Measurements from ENCODE around the gene LITAFD.

DNA sequence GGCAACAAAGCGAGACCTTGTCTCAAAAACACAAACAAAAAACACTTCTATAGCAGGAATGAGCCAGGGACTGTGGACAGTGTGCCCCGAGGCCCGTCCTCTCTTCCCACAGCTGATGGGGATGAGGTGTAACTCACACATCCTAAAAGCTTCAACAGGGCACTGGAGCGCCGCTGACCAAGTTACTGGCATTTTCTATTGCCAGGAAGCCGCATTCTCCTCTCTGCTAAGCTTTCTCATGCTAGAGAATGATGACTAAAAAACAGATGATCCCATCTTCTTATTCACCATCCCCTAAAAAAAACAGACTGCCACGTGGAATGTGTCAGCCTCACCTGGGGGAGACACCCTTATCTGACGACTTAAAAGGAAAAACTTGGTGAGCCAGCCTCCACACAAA, 29.6 kb upstream of the LITAFD start:
- no peak for TF ChIP-seq POLR2A (IDR thresholded peaks at IDR 0.05)
- TF ChIP-seq, protein P1, sequence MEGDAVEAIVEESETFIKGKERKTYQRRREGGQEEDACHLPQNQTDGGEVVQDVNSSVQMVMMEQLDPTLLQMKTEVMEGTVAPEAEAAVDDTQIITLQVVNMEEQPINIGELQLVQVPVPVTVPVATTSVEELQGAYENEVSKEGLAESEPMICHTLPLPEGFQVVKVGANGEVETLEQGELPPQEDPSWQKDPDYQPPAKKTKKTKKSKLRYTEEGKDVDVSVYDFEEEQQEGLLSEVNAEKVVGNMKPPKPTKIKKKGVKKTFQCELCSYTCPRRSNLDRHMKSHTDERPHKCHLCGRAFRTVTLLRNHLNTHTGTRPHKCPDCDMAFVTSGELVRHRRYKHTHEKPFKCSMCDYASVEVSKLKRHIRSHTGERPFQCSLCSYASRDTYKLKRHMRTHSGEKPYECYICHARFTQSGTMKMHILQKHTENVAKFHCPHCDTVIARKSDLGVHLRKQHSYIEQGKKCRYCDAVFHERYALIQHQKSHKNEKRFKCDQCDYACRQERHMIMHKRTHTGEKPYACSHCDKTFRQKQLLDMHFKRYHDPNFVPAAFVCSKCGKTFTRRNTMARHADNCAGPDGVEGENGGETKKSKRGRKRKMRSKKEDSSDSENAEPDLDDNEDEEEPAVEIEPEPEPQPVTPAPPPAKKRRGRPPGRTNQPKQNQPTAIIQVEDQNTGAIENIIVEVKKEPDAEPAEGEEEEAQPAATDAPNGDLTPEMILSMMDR (IDR thresholded peaks at IDR 0.05): no peak
